H1 (cell line): ENCODE data around the gene POU2F2. TPM values are rescaled to one million over a fixed set of nuclear protein-coding genes. Genes with fewer than 3 reads are reported as not detected.
A peak's percentile ranks its signal among the peaks of the same experiment; 100 is the strongest.

Source experiments
- CTCF ChIA-PET: fragments of 300-600 bp; sonication (Branson Sonifier 250); formaldehyde crosslinking; loops from one replicate; lab custom pipeline; 2021; ENCODE audit not compliant: partially characterized antibody; lab: Charles Lee
- POLR2A ChIA-PET: fragments of 300-600 bp; sonication (Branson Sonifier 250); formaldehyde crosslinking; loops from one replicate; lab custom pipeline; 2021; ENCODE audit warnings: inconsistent platforms; ENCODE audit not compliant: partially characterized antibody; lab: Charles Lee
- DNase-seq, 2 experiments: peaks; one replicate each; pipeline versions ENCODE4 v3.0.0 to v3.0.0-alpha.2; 2010 to 2022; ENCODE audit warnings: low spot score in 2 of 2, low read depth in 1 of 2, mixed read lengths in 1 of 2
- FAIRE-seq: peaks from 2 replicates; lab custom pipeline; 2011; peaks lifted over from hg19 to GRCh38; lab: Jason Lieb, UNC
- H2AFZ ChIP-seq: 2 replicates; pipeline ENCODE4 v1.8.1; 2012; ENCODE audit warnings: low read length, inconsistent platforms
- H2AK5ac ChIP-seq: 2 replicates; pipeline ENCODE4 v1.6.1; 2013; ENCODE audit warnings: low read depth, low read length
- H2BK120ac ChIP-seq: replicated peaks from 2 replicates; pipeline ENCODE3; 2013; ENCODE audit warnings: low read depth, low read length, inconsistent platforms
- H2BK12ac ChIP-seq: 2 replicates; pipeline ENCODE4 v1.6.1; 2013; ENCODE audit warnings: low read depth, low read length
- H2BK15ac ChIP-seq: 2 replicates; pipeline ENCODE4 v1.6.1; 2013; ENCODE audit warnings: low read length
- H2BK20ac ChIP-seq: 2 replicates; pipeline ENCODE4 v1.6.1; 2013; ENCODE audit warnings: low read length
- H2BK5ac ChIP-seq: 2 replicates; pipeline ENCODE4 v1.6.1; 2013; ENCODE audit warnings: low read depth, low read length
- H3K14ac ChIP-seq: 2 replicates; pipeline ENCODE4 v1.6.1; 2013; ENCODE audit warnings: inconsistent platforms; ENCODE audit not compliant: insufficient read length
- H3K18ac ChIP-seq: 2 replicates; pipeline ENCODE4 v1.6.1; 2013; ENCODE audit warnings: low read length; ENCODE audit errors: extremely low read depth
- H3K23ac ChIP-seq: 2 replicates; pipeline ENCODE4 v1.6.1; 2013; ENCODE audit warnings: inconsistent platforms; ENCODE audit not compliant: insufficient read length
- H3K23me2 ChIP-seq: 2 replicates; pipeline ENCODE4 v1.6.1; 2013; ENCODE audit warnings: low read depth, low read length
- H3K27ac ChIP-seq: 2 replicates; pipeline ENCODE4 v1.6.1; 2011; ENCODE audit warnings: low read depth, low read length, inconsistent platforms
- H3K27me3 ChIP-seq, 4 experiments: replicated peaks in 1 of 4; 1 replicate in 1 of 4; 2 replicates in 3 of 4; pipeline versions ENCODE4 v1.6.1 to v1.8.1; 2011 to 2013; ENCODE audit warnings: low read length in 3 of 4, mild to moderate bottlenecking in 3 of 4, inconsistent platforms in 2 of 4, mixed read lengths in 2 of 4, moderate library complexity in 1 of 4; ENCODE audit not compliant: control insufficient read depth in 3 of 4, insufficient read depth in 3 of 4; ENCODE audit errors: extremely low read depth in 1 of 4
- H3K36me3 ChIP-seq, 4 experiments: 2 replicates each; pipeline versions ENCODE4 v1.6.1 to v1.8.1; 2011 to 2013; ENCODE audit warnings: mild to moderate bottlenecking in 4 of 4, low read length in 3 of 4, moderate library complexity in 2 of 4, control low read depth in 1 of 4, inconsistent platforms in 1 of 4; ENCODE audit not compliant: insufficient read depth in 4 of 4, control insufficient read depth in 2 of 4
- H3K4ac ChIP-seq: replicated peaks from 2 replicates; pipeline ENCODE3; 2013; ENCODE audit warnings: low read length, low read depth, mixed read lengths, inconsistent platforms; ENCODE audit not compliant: insufficient read length
- H3K4me1 ChIP-seq, 4 experiments: replicated peaks in 1 of 4; 1 replicate in 1 of 4; 2 replicates in 3 of 4; pipeline versions ENCODE4 v1.6.1 to v1.8.1; 2011 to 2013; ENCODE audit warnings: low read length in 3 of 4, inconsistent platforms in 2 of 4, mixed read lengths in 1 of 4; ENCODE audit not compliant: insufficient read depth in 4 of 4, control insufficient read depth in 3 of 4
- H3K4me2 ChIP-seq, 2 experiments: 2 replicates each; pipeline versions ENCODE4 v1.6.1 to v1.8.1; 2011 to 2013; ENCODE audit warnings: low read depth in 2 of 2, low read length in 2 of 2, control low read depth in 1 of 2, inconsistent platforms in 1 of 2, mild to moderate bottlenecking in 1 of 2; ENCODE audit not compliant: insufficient read depth in 1 of 2
- H3K4me3 ChIP-seq, 4 experiments: fragments of 200-600, 300-600 bp in 1 of 4; sonication (generic), shearing (Covaris generic), sonication (Bioruptor Twin) in 1 of 4; 2 replicates each; pipeline versions ENCODE4 v1.5.1 to v1.8.1; 2011 to 2016; ENCODE audit warnings: low read length in 4 of 4, low read depth in 3 of 4, control low read depth in 2 of 4, inconsistent platforms in 2 of 4, mild to moderate bottlenecking in 2 of 4, mixed read lengths in 1 of 4, moderate library complexity in 1 of 4; ENCODE audit not compliant: insufficient read depth in 2 of 4; ENCODE audit errors: extremely low read depth in 1 of 4
- H3K56ac ChIP-seq: replicated peaks from 2 replicates; pipeline ENCODE3; 2013; ENCODE audit warnings: low read depth, mild to moderate bottlenecking, mixed read lengths, low read length, inconsistent platforms; ENCODE audit not compliant: insufficient read length
- H3K79me1 ChIP-seq: 2 replicates; pipeline ENCODE4 v1.6.1; 2013; ENCODE audit warnings: low read depth, low read length, control low read depth
- H3K79me2 ChIP-seq, 2 experiments: 2 replicates each; pipeline versions ENCODE4 v1.6.1 to v1.8.1; 2012 to 2013; ENCODE audit warnings: low read length in 2 of 2, mild to moderate bottlenecking in 2 of 2, inconsistent platforms in 1 of 2; ENCODE audit not compliant: insufficient read depth in 2 of 2, control insufficient read depth in 1 of 2
- H3K9ac ChIP-seq, 4 experiments: replicated peaks in 1 of 4; 1 replicate in 1 of 4; 2 replicates in 3 of 4; pipeline versions ENCODE4 v1.6.1 to v1.8.1; 2011 to 2013; ENCODE audit warnings: low read depth in 3 of 4, low read length in 3 of 4, control low read depth in 2 of 4, mild to moderate bottlenecking in 2 of 4, moderate library complexity in 2 of 4, inconsistent platforms in 1 of 4; ENCODE audit errors: extremely low read depth in 1 of 4
- H3K9me3 ChIP-seq, 2 experiments: 2 replicates each; pipeline versions ENCODE4 v1.6.1 to v1.8.1; 2012 to 2013; ENCODE audit warnings: mild to moderate bottlenecking in 2 of 2, moderate library complexity in 2 of 2, control low read depth in 1 of 2, inconsistent platforms in 1 of 2, low read depth in 1 of 2, low read length in 1 of 2, mixed read lengths in 1 of 2; ENCODE audit not compliant: insufficient read depth in 2 of 2
- H4K20me1 ChIP-seq, 2 experiments: replicated peaks in 1 of 2; 2 replicates each; pipeline versions ENCODE3 to v1.8.1; 2011 to 2013; ENCODE audit warnings: inconsistent platforms in 2 of 2, low read length in 2 of 2, mild to moderate bottlenecking in 1 of 2; ENCODE audit not compliant: insufficient read depth in 2 of 2, control insufficient read depth in 1 of 2
- H4K5ac ChIP-seq: 2 replicates; pipeline ENCODE4 v1.6.1; 2013; ENCODE audit warnings: low read length, low read depth, mixed read lengths, inconsistent platforms; ENCODE audit not compliant: insufficient read length
- H4K8ac ChIP-seq: 2 replicates; pipeline ENCODE4 v1.8.0; 2013; ENCODE audit warnings: mild to moderate bottlenecking, moderate library complexity, low read length, inconsistent platforms; ENCODE audit not compliant: insufficient read depth; ENCODE audit errors: extremely low read depth
- H4K91ac ChIP-seq: replicated peaks from 2 replicates; pipeline ENCODE3; 2013; ENCODE audit warnings: low read length, mixed read lengths, inconsistent platforms; ENCODE audit not compliant: insufficient read length
- CEBPB ChIP-seq: IDR thresholded peaks from 2 replicates; pipeline ENCODE4 v1.6.1; 2012; ENCODE audit warnings: low read depth, low read length
- CTBP2 ChIP-seq: IDR thresholded peaks from 2 replicates; pipeline ENCODE4 v1.7.0; 2011; ENCODE audit warnings: borderline replicate concordance, mild to moderate bottlenecking, moderate library complexity, mixed read lengths, low read length; ENCODE audit not compliant: insufficient read depth, insufficient read length
- EGR1 ChIP-seq: IDR thresholded peaks from 2 replicates; pipeline ENCODE4 v1.6.1; 2011; ENCODE audit warnings: low read depth, low read length, borderline replicate concordance
- EP300 ChIP-seq, 2 experiments: IDR thresholded peaks; 1 replicate in 1 of 2; 2 replicates in 1 of 2; pipeline ENCODE4 v1.6.1; 2011 to 2012; ENCODE audit warnings: low read depth in 2 of 2, low read length in 2 of 2, mild to moderate bottlenecking in 2 of 2, borderline replicate concordance in 1 of 2, inconsistent platforms in 1 of 2, moderate library complexity in 1 of 2
- GTF2F1 ChIP-seq: IDR thresholded peaks from 2 replicates; pipeline ENCODE4 v1.6.1; 2012; ENCODE audit warnings: low read depth, low read length, improper control_type of control experiment, borderline replicate concordance
- PHF8 ChIP-seq: fragments of 200-600 bp; sonication (generic); conservative IDR thresholded peaks from 2 replicates; pipeline ENCODE4 v1.7.1; 2012; ENCODE audit warnings: low read depth, mild to moderate bottlenecking, inconsistent platforms, low read length, moderate library complexity
- POU5F1 ChIP-seq: IDR thresholded peaks from 2 replicates; pipeline ENCODE4 v1.6.1; 2011; ENCODE audit warnings: low read depth, mild to moderate bottlenecking, low read length, moderate library complexity
- RFX5 ChIP-seq: IDR thresholded peaks from 2 replicates; pipeline ENCODE4 v1.6.1; 2011; ENCODE audit warnings: low read depth, low read length, improper control_type of control experiment, borderline replicate concordance
- SIX5 ChIP-seq: IDR thresholded peaks from 2 replicates; pipeline ENCODE4 v1.6.1; 2011; ENCODE audit warnings: mild to moderate bottlenecking, low read depth, low read length
- ZNF274 ChIP-seq: IDR thresholded peaks from 2 replicates; pipeline ENCODE4 v1.7.0; 2012; ENCODE audit warnings: low read length, borderline replicate concordance; ENCODE audit errors: extremely low read depth
- WGBS, 2 experiments: shearing (Covaris generic) in 1 of 2; methylation state at CpG; one replicate each; pipeline versions ENCODE4 v1.1.6 to v1.1.7; 2013 to 2015; ENCODE audit warnings: low lambda C conversion rate in 2 of 2, mixed read lengths in 2 of 2, inconsistent platforms in 1 of 2, low coverage in 1 of 2, missing lambda C conversion rate in 1 of 2; ENCODE audit not compliant: insufficient replicate concordance in 2 of 2, insufficient coverage in 1 of 2, insufficient read length in 1 of 2; ENCODE audit errors: extremely low coverage in 1 of 2, missing lambda C conversion rate in 1 of 2; 5-methylcytosine and 5-hydroxymethylcytosine counted together
- polyA plus RNA-seq, 7 experiments: library from polyadenylated mRNA; depleted of rRNA in 3 of 7; stranded (reverse) in 5 of 7; unstranded in 2 of 7; fragments of >200 nt in 5 of 7; fragments of 200-250 nt in 2 of 7; gene quantifications; 1 replicate in 5 of 7; 2 replicates in 1 of 7; 4 replicates in 1 of 7; pipeline versions ENCODE4 v1.2.1 to v1.2.3, GENCODE V29; 2011 to 2013; ENCODE audit warnings: missing spikeins in 2 of 7, mixed read lengths in 2 of 7
- total RNA-seq: library from RNA; stranded (reverse); fragmentation: NEBNext Ultra II Directional; extraction: Animal tissue kit (Norgen Biotek cat#: 25700); gene quantifications from 2 replicates; pipeline ENCODE4 v1.2.1, GENCODE V29; 2021
- TF ChIP-seq, protein P1 (sequence below), 3 experiments: IDR thresholded peaks; 1 replicate in 2 of 3; 2 replicates in 1 of 3; pipeline versions ENCODE4 v1.5.1 to v1.6.1; 2011; ENCODE audit warnings: low read length in 3 of 3, mild to moderate bottlenecking in 3 of 3, inconsistent platforms in 2 of 3, low read depth in 1 of 3, moderate library complexity in 1 of 3; ENCODE audit not compliant: insufficient read depth in 1 of 3; ENCODE audit errors: control extremely low read depth in 1 of 3

The POU2F2 gene
- total and polyA plus RNA-seq, 2 of the 8 experiments (the other 6 are each of a cell fraction or from before 2014, with no cell fraction given): 5.0 to 6.1 TPM

- no peak overlapping the region for H3K27ac ChIP-seq
- no peak overlapping the region for H4K5ac ChIP-seq
- no peak overlapping the region for H3K4me3 ChIP-seq
- H3K56ac ChIP-seq: no peak overlapping the region
- no peak overlapping the region for H3K23ac ChIP-seq
- no peaks in the 10 kb centered on the region; the same call in 1 of the 2 replicates for H3K79me1 ChIP-seq
- 0 out of 7 replicates have a peak, but pooled peaks cover 0 to under 1% (median 0%) of the 10 kb centered on the region in 4 experiments for H3K4me1 ChIP-seq
- H3K4me2 ChIP-seq: no peak overlapping the region
- peaks cover 16 to 42% (median 28%) of the 10 kb centered on the region in 4 experiments; a peak in 6 of 8 replicates for H3K36me3 ChIP-seq
- no peak overlapping the region for H2AK5ac ChIP-seq
- no peak overlapping the region for H3K14ac ChIP-seq
- no peak overlapping the region for H3K4ac ChIP-seq
- no peaks in the 10 kb centered on the region for H3K27me3 ChIP-seq
- CTCF ChIA-PET: interaction anchor here (0.8 to 2.5 kb wide), 2 partner anchors 9 to 51 kb away, joined by 3 to 26 read pairs; no protein-coding TSS in a partner anchor
- H3K18ac ChIP-seq: no peak overlapping the region
- no peak overlapping the region for H2BK20ac ChIP-seq
- peaks cover 0 to 6% of the 10 kb centered on the region in 2 experiments for H4K20me1 ChIP-seq
- no peak overlapping the region for H2BK15ac ChIP-seq
- peak overlapping the region; percentile 16; the same call in 1 of the 2 replicates for H2BK5ac ChIP-seq
- H2BK12ac ChIP-seq: no peak overlapping the region
- POLR2A ChIA-PET: interaction anchor here (0.7 to 3.6 kb wide), 4 partner anchors 9 to 14 kb away, joined by 4 to 12 read pairs (median 8); no protein-coding TSS in a partner anchor
- H3K9ac ChIP-seq: no peak overlapping the region
- no peak overlapping the region for H2BK120ac ChIP-seq
- H3K79me2 ChIP-seq: no peaks in the 10 kb centered on the region
- no peaks in the 10 kb centered on the region for H3K23me2 ChIP-seq
- 94% methylated on average over 5 of the region's 5 CpGs; no CpG with 5 or more reads in 1 of the 2 experiments for WGBS, 2 experiments
- H3K9me3 ChIP-seq: no peaks in the 10 kb centered on the region
- H4K8ac ChIP-seq: no peak overlapping the region
- H2AFZ ChIP-seq: no peak overlapping the region
- no peak for FAIRE-seq
- no peak overlapping the region for H4K91ac ChIP-seq
- no peak for DNase-seq
- TF ChIP-seq SIX5 (no peak), EP300 (IDR thresholded peaks at IDR 0.05; ENCODE audit: borderline replicate concordance in 1 of 2, low read depth in 2 of 2, low read length in 2 of 2) (no peak), CEBPB (no peak), CTBP2 (no peak), POU5F1 (no peak), RFX5 (no peak), GTF2F1 (no peak), ZNF274 (no peak), PHF8 (no peak), EGR1 (no peak)
- TF ChIP-seq, protein P1, sequence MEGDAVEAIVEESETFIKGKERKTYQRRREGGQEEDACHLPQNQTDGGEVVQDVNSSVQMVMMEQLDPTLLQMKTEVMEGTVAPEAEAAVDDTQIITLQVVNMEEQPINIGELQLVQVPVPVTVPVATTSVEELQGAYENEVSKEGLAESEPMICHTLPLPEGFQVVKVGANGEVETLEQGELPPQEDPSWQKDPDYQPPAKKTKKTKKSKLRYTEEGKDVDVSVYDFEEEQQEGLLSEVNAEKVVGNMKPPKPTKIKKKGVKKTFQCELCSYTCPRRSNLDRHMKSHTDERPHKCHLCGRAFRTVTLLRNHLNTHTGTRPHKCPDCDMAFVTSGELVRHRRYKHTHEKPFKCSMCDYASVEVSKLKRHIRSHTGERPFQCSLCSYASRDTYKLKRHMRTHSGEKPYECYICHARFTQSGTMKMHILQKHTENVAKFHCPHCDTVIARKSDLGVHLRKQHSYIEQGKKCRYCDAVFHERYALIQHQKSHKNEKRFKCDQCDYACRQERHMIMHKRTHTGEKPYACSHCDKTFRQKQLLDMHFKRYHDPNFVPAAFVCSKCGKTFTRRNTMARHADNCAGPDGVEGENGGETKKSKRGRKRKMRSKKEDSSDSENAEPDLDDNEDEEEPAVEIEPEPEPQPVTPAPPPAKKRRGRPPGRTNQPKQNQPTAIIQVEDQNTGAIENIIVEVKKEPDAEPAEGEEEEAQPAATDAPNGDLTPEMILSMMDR (IDR thresholded peaks at IDR 0.05; ENCODE audit: control extremely low read depth in 1 of 3, insufficient read depth in 1 of 3, low read depth in 1 of 3, low read length in 3 of 3): no peak
These were observed 94.6 kb downstream of the POU2F2 start for GRCh38 chr19:42037649-42038048.
